ENCODE measurements around the gene ARHGEF39.

Gene ARHGEF39

GRCh38 chr9:35690614-35691333 is 25.8 kb upstream of the ARHGEF39 start:
- DNase-seq, result no peak

GRCh38 chr9:35690294-35690613 is 25.3 kb upstream of the ARHGEF39 start:
- no peak for DNase-seq

GRCh38 chr9:35689542-35690293 is 24.7 kb upstream of the ARHGEF39 start, which contains the start of gene TPM2:
Gene TPM2, minus strand, starts transcription at chr9:35689925. Its CDS starts 108 bp downstream, at chr9:35689817.
- DNase-seq, result no peak

- DNase-seq, result no peak
These were observed 23.9 kb upstream of the ARHGEF39 start for GRCh38 chr9:35688558-35689541.

- no peak for DNase-seq
These were observed 23.1 kb upstream of the ARHGEF39 start for GRCh38 chr9:35687972-35688557.

GRCh38 chr9:35687306-35687705 is 22.3 kb upstream of the ARHGEF39 start:
- no peak for DNase-seq

- DNase-seq, result no peak
These were observed 21.5 kb upstream of the ARHGEF39 start for GRCh38 chr9:35686222-35687203.

- DNase-seq, result no peak
These were observed 20.5 kb upstream of the ARHGEF39 start for GRCh38 chr9:35685506-35685905.

GRCh38 chr9:35684921-35685320 is 19.9 kb upstream of the ARHGEF39 start:
- no peak for DNase-seq

GRCh38 chr9:35683323-35683722 is 18.3 kb upstream of the ARHGEF39 start:
- no peak for DNase-seq

- no peak for DNase-seq
These were observed 17.7 kb upstream of the ARHGEF39 start for GRCh38 chr9:35682520-35683315.

GRCh38 chr9:35682051-35682450 is 17.1 kb upstream of the ARHGEF39 start:
- no peak for DNase-seq

GRCh38 chr9:35681341-35682002 is 16.5 kb upstream of the ARHGEF39 start:
- DNase-seq, result no peak

- no peak for DNase-seq
These were observed 15.5 kb upstream of the ARHGEF39 start for GRCh38 chr9:35680331-35681105.

GRCh38 chr9:35679766-35680330 is 14.9 kb upstream of the ARHGEF39 start:
- DNase-seq, result no peak

GRCh38 chr9:35679091-35679490 is 14.1 kb upstream of the ARHGEF39 start:
- no peak for DNase-seq

GRCh38 chr9:35675732-35676392 is 10.9 kb upstream of the ARHGEF39 start:
- DNase-seq, result no peak

- no peak for DNase-seq
These were observed 10.2 kb upstream of the ARHGEF39 start for GRCh38 chr9:35675204-35675603.

- no peak for DNase-seq
These were observed 9.0 kb upstream of the ARHGEF39 start for GRCh38 chr9:35674025-35674361.
